BE2C (cell line): ENCODE measurements around the gene MUC5AC.
"Not testable (repeated sequence)": the region's sequence is repeated elsewhere in the genome, so short reads cannot be mapped to it uniquely, and the experiment has no call there.

Experiments
- DNase-seq: peaks from one replicate; pipeline ENCODE4 v3.0.0-alpha.2; 2020
- H3K27me3 ChIP-seq: fragments of 250-450 bp; sonication (Bioruptor Pico); 2 replicates; pipeline ENCODE4 v1.5.1; 2020; ENCODE audit warnings: mild to moderate bottlenecking
- H3K36me3 ChIP-seq: fragments of 250-450 bp; sonication (Bioruptor Pico); 2 replicates; pipeline ENCODE4 v1.5.1; 2020; ENCODE audit warnings: mild to moderate bottlenecking
- H3K4me1 ChIP-seq: fragments of 250-450 bp; sonication (Bioruptor Pico); 2 replicates; pipeline ENCODE4 v1.5.1; 2020
- H3K4me3 ChIP-seq: 2 replicates; pipeline ENCODE4 v1.5.1; 2011; ENCODE audit warnings: low read depth, low read length
- H3K9me3 ChIP-seq: fragments of 250-450 bp; sonication (Bioruptor Pico); 2 replicates; pipeline ENCODE4 v1.5.1; 2020
- TF ChIP-seq, protein P1 (sequence below): IDR thresholded peaks from 2 replicates; pipeline ENCODE4 v1.5.1; 2012; ENCODE audit warnings: mild to moderate bottlenecking, low read depth, low read length

The MUC5AC gene

DNA sequence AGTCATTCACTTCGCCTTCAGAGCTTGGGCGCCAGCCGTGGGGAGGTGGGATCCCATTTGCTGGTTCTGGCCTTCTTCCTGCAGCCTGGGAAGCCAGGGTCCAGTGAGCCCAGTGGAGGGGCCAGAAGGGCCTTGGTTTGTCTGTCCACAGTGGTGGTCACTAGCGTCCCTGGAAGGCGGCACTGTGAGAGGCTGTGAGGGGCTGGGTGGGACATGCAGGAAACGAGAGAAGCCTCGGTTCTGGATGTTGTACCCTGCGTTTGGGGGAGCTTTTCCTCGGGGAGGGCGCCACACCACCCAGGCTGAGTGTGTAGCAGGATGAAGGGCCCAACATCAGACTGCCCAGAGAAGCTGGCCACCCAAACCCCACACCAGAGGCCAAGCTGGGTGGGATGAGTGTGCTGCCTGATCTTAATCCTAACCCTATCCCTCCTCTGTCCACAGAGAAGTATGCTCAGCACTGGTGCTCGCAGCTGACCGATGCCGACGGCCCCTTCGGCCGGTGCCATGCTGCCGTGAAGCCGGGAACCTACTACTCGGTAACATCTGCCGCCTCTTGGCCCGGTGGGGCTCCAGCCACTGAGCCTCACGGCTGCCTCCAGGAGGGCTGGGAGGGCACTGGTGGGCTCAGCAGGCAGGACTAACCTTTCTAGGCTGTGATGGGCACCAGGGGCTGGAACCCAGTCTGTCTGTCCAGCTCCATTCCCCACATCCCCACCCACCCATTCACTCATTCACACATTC is 14.4 kb downstream of the MUC5AC start:
- DNase-seq: no peak
- H3K36me3 ChIP-seq: no peaks in the 10 kb centered on the region
- TF ChIP-seq, protein P1, sequence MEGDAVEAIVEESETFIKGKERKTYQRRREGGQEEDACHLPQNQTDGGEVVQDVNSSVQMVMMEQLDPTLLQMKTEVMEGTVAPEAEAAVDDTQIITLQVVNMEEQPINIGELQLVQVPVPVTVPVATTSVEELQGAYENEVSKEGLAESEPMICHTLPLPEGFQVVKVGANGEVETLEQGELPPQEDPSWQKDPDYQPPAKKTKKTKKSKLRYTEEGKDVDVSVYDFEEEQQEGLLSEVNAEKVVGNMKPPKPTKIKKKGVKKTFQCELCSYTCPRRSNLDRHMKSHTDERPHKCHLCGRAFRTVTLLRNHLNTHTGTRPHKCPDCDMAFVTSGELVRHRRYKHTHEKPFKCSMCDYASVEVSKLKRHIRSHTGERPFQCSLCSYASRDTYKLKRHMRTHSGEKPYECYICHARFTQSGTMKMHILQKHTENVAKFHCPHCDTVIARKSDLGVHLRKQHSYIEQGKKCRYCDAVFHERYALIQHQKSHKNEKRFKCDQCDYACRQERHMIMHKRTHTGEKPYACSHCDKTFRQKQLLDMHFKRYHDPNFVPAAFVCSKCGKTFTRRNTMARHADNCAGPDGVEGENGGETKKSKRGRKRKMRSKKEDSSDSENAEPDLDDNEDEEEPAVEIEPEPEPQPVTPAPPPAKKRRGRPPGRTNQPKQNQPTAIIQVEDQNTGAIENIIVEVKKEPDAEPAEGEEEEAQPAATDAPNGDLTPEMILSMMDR: no peak
- H3K27me3 ChIP-seq: no peaks in the 10 kb centered on the region
- H3K4me1 ChIP-seq: no peaks in the 10 kb centered on the region
- H3K9me3 ChIP-seq: no peaks in the 10 kb centered on the region
- H3K4me3 ChIP-seq: no peak overlapping the region

DNA sequence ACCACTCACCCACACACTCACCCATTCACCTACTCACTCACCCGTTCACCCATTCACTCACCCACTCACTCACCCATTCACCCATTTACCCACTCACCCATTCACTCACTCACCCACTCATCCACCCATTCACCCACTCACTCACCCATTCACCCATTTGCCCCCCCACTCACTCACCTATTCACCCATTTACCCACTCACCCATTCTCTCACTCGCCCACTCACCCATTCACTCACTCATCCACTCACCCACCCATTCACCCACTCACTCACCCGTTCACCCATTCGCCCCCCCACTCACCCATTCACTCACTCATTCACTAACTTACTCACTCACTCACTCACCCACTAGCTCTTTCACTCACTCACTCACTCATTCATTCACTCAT is 15.0 kb downstream of the MUC5AC start:
- Histone ChIP-seq H3K9me3 (no peaks in the 10 kb centered on the region), H3K4me3 (no peak overlapping the region), H3K36me3 (no peaks in the 10 kb centered on the region), H3K27me3 (no peaks in the 10 kb centered on the region), H3K4me1 (no peaks in the 10 kb centered on the region)
- TF ChIP-seq, protein P1: no peak
- no peak for DNase-seq

DNA sequence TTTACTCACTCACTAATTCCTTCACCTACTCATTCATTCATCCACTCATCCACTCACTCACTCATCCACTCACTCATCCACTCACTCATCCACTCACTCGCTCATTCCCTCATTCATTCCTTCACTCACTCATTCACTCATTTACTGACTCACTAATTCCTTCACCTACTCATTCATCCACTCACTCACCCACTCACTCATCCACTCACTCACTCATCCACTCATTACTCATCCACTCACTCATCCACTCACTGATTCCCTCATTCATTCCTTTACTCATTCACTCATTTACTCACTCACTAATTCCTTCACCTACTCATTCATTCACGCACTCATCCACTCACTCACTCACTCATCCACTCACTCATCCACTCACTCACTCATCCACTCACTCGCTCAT is 15.6 kb downstream of the MUC5AC start:
- not testable (repeated sequence) for DNase-seq, H3K36me3 ChIP-seq, H3K4me1 ChIP-seq, H3K27me3 ChIP-seq, H3K9me3 ChIP-seq, H3K4me3 ChIP-seq

DNA sequence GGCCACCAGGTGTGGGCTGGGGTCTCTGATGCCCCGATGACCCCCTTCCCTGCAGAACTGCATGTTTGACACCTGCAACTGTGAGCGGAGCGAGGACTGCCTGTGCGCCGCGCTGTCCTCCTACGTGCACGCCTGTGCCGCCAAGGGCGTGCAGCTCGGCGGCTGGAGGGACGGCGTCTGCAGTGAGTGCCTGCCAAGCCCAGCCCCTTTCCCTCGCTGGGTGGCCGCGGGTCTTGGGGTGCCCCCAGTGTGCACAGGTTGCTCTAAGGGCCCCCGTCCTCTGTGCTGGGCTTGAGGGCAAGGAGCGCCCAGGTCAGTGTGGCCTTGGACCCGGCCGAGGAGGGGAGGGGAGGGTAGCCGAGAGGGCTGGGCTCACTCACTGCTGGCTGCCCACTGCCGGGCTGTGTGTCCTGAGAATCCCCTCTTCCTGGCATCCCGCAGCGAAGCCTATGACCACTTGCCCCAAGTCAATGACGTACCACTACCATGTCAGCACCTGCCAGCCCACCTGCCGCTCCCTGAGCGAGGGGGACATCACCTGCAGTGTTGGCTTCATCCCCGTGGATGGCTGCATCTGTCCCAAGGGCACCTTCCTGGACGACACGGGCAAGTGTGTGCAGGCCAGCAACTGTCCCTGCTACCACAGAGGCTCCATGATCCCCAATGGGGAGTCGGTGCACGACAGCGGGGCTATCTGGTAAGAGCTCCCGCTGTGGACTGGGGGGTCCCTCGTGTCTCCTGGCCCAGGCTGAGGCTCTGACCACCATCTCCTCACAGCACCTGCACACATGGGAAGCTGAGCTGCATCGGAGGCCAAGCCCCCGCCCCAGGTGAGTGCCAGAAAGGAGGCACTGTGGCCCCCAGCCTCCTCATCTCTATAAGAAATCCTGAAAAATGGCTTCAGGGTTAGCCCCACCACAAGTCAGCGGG is 17.0 kb downstream of the MUC5AC start:
- Histone ChIP-seq H3K4me3 (no peak overlapping the region), H3K4me1 (no peaks in the 10 kb centered on the region), H3K36me3 (no peaks in the 10 kb centered on the region), H3K9me3 (no peaks in the 10 kb centered on the region), H3K27me3 (no peaks in the 10 kb centered on the region)
- DNase-seq: no peak
- TF ChIP-seq, protein P1: no peak

DNA sequence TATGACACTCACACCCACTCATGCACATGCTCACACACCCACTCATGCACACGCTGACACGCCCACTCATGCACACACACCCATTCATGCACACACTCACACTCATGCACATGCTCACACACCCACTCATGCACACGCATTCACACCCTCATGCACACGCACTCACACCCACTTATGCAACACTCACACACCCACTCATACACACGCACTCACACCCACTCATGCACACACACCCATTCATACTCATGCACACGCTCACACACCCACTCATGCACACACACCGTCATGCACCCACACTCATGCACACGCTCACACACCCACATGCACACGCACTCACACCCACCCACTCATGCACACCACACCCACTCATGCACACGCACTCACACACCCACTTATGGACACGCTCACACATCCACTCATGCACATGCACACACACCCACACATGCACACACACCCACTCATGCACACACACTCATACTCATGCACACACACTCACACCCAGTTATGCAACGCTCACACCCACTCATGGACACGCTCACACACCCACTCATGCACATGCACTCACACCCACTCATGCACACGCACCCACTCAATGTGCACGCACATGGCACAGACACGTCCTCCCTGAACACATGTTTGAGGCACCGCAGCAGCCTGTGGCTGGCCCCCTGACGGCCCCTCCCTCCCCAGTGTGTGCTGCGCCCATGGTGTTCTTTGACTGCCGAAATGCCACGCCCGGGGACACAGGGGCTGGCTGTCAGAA is 17.9 kb downstream of the MUC5AC start:
- H3K9me3 ChIP-seq: no peaks in the 10 kb centered on the region
- no peak for DNase-seq
- H3K4me3 ChIP-seq: no peak overlapping the region
- TF ChIP-seq, protein P1: no peak
- H3K36me3 ChIP-seq: no peaks in the 10 kb centered on the region
- H3K4me1 ChIP-seq: no peaks in the 10 kb centered on the region
- H3K27me3 ChIP-seq: no peaks in the 10 kb centered on the region

DNA sequence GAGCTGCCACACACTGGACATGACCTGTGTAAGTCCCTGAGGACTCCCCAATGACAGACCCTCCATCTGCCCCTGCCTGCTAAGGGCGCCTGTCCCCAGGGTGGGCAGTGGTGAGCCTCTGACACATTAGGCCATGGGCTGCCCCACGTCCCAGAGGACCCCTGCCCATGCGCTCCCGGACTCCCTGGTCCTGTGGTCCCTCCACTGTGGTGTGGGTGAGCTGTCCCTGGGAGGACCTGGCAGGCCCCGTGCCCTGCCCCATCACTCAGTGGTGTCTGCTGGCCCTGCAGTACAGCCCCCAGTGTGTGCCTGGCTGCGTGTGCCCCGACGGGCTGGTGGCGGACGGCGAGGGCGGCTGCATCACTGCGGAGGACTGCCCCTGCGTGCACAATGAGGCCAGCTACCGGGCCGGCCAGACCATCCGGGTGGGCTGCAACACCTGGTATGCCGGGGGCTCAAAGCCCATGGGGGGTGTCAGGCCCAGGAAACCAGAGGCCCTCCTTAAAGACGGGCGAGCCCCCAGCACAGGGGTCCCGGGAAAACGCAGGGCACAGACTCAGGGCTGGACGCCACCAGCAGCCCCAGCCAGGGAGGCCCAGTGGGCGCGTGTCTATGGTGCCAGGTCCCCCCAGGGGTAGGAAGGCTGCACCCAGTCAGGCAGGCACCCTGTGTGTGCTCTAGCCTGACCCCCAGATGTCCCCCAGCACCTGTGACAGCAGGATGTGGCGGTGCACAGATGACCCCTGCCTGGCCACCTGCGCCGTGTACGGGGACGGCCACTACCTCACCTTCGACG is 18.7 kb downstream of the MUC5AC start:
- TF ChIP-seq, protein P1: no peak

More for the DNA sequence above, 18.7 kb downstream of the MUC5AC start:
- no peaks in the 10 kb centered on the region for H3K36me3 ChIP-seq
- no peaks in the 10 kb centered on the region for H3K9me3 ChIP-seq
- H3K4me3 ChIP-seq: no peak overlapping the region
- no peak for DNase-seq
- no peaks in the 10 kb centered on the region for H3K4me1 ChIP-seq
- H3K27me3 ChIP-seq: no peaks in the 10 kb centered on the region
